Posterior vena cava (tissue), 2 donors: ENCODE data around the gene KRTAP5-4. TPM values are rescaled to one million over a fixed set of nuclear protein-coding genes. Genes with fewer than 3 reads are reported as not detected.

ENCODE experiments used
- DNase-seq: peaks from one replicate; pipeline ENCODE4 v3.0.0-alpha.2; 2020; ENCODE audit warnings: low spot score
- intact Hi-C, 2 donors: fragments of 100-400 bp; cut with DNase I; formaldehyde crosslinking; loops; one replicate each; pipeline versions ENCODE4 v1.14.1 to v1.14.2; 2022 to 2023
- total RNA-seq, 2 donors: library from RNA; stranded (reverse); fragmentation: NEBNext Ultra II Directional; extraction: Animal tissue kit (Norgen Biotek cat#: 25700); gene quantifications; one replicate each; pipeline ENCODE4 v1.2.1, GENCODE V29; 2021
- donor health status: DM: yes; HTN: yes; CAD: no.
- donor health status: DM: yes; HTN: yes; CAD: no.

KRTAP5-4 gene
- total RNA-seq, 2 donors from 2014 or later, result not detected

DNA sequence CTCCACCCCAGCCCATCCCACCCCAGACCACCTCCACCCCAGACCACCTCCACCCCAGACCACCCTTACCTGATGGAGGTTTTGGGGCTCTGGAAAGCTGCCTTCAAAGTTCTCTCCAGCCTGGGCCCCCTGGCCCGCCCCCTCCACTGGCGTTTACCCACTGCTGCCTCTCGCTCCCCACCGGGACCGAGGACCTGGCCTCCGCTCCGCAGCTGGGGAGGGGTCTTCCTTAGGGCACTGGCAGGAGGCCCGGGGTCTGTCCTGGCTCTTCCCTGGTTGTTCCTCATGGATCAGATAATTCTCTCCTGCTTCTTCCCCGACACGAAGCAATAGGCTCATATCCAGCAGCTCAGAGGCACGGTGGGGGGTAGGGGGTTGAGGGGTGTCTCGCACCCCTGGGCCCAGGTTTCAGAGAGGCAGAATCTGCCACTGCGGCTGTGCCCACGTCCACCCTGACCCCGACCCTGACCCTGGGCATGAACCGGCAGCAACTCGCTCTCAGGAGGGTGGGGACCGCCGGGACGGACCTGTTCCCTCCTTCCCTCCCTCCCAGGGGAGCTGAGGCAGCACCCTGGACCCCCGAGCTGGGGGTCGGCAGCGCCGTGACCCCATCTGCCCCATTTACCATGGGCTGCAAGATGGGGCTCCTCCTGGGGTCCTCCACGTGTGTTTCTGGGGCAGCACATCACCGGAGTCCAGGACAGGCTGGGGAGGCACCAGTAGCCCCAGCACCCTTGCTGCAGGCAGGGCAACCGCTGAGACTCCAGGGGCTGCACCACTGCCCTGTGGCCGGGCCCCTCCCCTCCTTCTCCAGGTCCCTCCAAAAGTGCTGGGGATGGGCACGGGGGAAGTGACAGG, 20.6 kb upstream of the KRTAP5-4 start:
- intact Hi-C loops, result no loop called here
- peak; percentile 73 for DNase-seq

DNA sequence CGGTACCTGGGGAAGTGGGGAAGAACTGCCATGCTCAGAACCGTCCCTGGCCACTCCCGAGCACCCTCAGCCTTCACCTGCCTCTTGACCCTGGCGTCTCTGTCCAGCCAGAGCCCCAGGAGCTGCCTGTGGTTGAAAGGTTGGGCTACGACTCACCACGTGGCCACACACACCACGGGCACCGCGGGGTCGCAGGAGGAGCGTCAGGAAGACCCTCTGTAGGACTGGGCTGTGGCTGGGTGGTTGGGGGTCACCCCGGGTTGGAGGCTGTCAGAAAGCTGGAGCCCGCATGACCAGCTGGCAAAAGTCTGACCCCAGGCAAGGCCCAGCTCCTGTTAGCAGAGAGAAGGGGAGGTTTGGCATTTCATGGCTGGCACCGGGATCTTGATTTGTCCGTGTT, 19.2 kb upstream of the KRTAP5-4 start:
- intact Hi-C loops, result no loop called here
- peak; percentile 78 for DNase-seq

DNA sequence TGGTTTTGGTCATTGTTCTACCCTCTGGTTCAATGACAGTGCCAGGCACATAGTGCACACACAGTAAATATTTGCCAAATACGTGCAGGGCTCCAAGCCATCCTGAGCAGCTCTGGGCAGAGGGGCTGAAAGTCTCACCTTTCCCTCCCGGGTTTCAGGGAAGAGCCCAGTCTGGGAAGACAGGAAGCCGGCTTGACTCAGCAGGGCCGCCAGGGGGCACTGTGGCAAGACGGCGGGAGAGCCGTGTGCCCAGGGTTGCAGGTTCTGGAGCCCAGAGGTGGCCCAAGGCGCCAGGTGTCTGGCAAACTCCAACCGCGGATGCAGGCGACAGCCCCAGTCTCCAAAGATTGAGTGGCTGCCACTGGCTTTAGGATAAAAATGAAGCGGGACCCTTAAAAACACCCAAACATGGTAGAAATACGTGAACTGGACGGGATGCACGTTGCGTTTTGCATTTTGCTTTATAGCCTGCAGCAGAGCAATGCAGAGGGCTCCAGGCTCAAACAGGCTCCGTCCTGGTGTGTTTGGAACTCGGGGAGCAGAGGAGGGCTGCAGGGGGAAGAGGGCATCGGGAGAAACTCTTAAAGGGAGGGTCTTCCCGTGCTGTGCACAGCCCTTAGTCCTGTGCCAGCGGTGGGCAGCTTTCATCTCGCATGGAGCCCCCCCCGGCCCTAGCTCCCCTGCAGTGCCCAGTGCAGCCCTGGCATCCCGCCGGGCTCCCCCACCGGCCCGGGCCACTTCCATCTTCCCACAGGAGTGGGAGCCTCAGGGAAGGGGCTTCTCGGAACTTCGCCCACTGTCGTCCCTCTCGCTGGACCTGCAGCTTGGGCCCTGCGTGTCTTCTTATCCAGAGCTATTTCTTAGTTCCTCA, 18.4 kb upstream of the KRTAP5-4 start:
- no peak for DNase-seq

DNA sequence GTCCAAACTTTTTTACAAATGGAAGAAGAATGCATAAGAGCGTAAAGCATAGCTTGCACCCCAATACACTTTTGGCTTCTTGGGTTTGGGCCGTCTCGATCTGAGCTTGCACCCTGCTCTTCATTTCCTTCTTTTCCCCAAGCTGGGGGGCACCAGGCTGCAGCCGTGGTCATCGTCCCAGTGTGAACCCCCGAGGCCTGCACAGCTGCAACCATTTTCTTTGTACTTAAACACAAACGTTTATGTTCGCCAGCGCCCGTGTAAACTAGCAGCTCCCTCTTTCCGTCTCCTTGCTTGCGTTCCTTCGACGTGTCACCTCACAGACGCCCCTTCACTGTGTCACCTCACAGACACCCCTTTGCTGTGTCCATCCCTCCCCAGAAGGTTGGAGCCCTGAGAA, 17.7 kb upstream of the KRTAP5-4 start:
- intact Hi-C loops, result no loop called here
- no peak for DNase-seq

More for the DNA sequence above, 18.4 kb upstream of the KRTAP5-4 start:
- intact Hi-C loops, result no loop called here

DNA sequence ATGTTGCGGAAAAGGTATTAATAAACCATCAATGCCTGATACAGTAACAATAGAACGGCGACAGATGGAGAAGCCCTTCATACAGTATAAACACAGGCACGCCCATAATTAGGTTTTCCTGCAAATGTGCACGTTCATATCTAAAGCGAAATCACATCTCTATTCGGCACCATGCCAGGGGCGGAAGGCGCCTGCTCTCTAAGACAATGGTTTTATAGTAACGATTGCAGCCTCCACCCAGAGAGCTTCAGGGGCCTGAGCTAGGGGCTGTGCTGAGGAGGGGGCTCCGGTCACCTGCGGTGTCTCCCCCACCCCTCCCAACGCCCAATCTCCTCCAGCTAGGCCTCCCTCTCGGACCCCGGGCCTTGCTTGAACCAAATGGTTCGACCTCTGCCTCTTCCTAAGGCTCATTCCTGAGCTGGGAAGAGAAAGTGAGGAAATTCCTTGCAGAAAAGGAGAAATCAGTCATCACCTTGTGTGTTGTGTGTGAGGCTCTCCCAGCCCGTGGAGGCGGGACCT, 17.2 kb upstream of the KRTAP5-4 start:
- DNase-seq, result no peak
- intact Hi-C loops, result no loop called here

DNA sequence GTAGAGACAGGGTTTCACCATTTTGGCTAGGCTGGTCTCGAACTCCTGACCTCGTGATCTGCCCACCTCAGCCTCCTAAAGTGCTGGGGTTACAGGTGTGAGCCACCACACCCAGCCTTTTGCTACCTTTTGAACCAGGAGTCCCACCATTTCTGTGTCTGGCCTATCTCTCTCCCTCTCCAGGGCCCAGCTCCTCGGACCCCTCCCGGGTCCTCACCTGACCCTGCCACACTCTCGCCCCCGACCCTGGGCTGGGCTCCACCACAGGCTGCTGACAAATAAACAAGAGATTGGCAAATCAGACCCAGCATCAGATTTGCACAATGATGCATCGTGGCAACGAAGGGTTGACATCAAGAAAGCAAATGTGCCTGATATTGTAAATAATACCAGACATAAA, 16.4 kb upstream of the KRTAP5-4 start:
- intact Hi-C loops, result no loop called here
- no peak for DNase-seq

DNA sequence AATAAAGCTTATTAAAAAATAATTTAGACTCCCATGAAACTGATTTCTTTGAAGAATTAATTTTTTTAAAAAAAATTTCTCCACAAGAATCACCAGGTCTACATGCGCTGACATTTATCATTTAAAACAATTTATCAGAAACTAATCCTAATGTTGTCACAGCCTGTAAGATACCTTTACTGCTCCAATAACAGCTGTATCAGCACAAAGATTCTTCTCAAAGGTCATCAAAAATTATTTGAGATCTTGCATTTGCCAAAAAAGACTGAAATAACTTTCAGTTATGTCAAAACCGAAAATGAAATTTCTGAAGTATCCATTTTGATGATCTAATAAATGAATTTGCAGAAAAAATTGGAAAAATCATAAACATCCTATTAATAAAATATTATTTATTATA, 15.7 kb upstream of the KRTAP5-4 start:
- no peak for DNase-seq
- intact Hi-C loops, result no loop called here

DNA sequence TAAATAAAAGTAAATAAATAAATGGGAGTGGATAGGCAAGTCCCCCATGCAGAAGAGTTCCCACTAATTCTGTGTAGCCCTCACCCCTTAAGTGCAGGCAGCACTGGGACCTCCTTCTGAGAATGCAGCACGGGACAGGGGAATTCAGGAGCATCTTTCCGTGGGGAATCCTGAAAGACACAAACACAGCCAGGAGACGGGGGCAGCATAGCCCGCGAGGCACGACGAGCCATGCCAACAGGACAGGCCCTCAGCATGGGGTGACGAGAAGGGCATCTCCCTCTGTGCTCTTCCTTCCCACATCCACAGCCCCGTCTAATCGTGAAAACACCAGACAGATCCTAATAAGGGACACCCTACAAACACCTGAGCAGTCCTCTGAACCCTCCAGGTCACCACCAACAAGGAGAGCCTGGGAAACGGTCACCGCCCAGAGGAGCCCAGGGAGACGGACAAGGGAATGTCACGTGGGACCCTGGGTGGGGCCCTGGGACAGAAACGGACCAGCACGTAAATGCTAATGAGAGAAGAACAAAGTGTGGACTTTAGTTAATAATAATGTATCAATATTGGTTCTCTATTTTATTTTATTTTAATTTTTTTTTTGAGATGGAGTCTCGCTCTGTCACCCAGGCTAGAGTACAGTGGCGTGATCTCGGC, 14.5 kb upstream of the KRTAP5-4 start:
- intact Hi-C loops, result no loop called here

DNA sequence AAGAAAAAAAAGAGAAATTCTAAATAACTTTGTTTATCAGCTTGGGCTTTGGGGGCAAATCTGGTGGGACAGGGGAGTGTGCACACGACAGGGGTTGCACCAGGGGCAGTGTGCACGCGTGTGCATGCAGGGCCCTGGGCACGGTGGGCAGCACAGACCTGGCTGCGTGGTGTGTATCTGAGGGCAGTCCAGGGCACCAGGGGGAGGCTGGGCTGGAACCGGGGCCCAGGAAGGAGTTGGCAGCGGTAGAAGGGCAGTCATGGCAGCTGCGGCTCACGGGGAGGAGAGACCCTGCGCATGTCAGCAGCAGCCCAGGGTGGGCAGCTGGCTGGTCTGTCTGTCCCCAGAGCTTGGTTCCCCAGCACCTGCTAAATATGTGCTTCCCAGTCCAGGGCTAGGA, 11.9 kb upstream of the KRTAP5-4 start:
- intact Hi-C loops, result no loop called here
- no peak for DNase-seq

More for the DNA sequence above, 14.5 kb upstream of the KRTAP5-4 start:
- peak; percentile 70 for DNase-seq

DNA sequence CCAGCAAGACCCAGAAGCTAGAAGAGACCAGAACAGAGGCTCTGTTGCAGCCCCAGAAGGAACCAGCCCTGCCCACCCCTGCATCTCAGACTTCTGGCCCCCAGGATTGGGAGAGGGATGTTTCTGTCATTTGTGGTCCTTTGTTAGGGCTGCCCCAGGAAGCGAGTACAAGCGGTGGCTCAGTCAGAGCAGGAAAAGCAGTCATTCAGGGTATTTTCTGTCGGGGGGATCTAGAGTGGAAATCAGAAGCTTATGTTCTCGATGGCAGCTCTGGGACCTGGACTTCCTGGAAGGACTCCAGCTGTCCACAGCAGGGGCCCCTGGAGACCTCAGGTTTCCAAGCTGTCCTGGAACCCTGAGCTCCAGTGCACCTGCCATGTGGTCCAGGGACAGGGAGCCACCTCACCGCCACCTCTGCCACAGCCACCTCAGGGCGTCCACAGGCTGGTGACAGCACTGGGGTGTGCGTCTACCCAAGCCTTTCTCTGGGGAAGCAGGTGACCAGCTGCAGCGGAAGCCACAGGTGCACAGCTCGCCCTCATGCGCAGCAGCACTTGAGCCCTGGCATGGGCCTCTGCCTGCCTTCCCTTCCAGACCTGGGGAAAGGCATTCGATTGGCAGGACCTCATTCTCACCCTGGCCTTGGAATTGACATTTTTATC, 10.2 kb upstream of the KRTAP5-4 start:
- intact Hi-C loops, result no loop called here
- DNase-seq, result no peak

DNA sequence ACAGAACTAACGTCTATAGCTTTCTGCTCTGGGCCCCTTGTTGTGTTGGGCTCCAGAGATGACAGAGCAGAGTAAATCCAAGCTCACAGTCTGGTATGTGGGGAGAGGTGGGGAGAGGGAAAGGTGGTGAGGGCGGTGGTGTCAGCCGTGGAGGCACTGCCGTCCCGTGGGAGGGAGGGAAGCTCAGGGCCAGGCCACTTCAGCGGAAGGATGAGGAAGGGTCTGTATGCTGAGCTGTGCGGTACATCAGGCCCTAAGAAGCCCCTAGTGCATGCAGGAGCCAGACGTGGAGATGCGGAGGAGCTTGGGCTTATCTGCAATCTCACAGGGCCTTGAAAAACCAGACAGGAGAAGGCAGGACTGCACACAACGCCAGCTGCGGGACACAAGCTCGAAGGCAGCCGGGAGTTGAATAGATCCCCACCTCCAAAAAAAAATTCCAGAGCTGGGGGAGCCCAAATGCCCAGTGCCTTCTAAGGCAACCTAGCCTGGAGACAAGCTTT, 9.2 kb upstream of the KRTAP5-4 start:
- intact Hi-C loops, result no loop called here
- DNase-seq, result peak; percentile 66

DNA sequence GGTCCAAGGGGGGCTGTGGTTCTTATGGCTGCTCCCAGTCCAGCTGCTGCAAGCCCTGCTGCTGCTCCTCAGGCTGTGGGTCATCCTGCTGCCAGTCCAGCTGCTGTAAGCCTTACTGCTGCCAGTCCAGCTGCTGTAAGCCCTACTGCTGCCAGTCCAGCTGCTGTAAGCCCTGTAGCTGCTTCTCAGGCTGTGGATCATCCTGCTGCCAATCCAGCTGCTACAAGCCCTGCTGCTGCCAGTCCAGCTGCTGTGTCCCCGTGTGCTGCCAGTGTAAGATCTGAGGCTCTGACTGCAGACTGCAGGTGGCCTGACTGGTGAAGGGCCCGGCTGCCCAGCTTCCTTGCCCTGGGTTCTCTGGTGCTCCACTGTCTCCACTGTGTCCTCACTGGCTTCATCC, 8.3 kb upstream of the KRTAP5-4 start:
- intact Hi-C loops, result no loop called here

DNA sequence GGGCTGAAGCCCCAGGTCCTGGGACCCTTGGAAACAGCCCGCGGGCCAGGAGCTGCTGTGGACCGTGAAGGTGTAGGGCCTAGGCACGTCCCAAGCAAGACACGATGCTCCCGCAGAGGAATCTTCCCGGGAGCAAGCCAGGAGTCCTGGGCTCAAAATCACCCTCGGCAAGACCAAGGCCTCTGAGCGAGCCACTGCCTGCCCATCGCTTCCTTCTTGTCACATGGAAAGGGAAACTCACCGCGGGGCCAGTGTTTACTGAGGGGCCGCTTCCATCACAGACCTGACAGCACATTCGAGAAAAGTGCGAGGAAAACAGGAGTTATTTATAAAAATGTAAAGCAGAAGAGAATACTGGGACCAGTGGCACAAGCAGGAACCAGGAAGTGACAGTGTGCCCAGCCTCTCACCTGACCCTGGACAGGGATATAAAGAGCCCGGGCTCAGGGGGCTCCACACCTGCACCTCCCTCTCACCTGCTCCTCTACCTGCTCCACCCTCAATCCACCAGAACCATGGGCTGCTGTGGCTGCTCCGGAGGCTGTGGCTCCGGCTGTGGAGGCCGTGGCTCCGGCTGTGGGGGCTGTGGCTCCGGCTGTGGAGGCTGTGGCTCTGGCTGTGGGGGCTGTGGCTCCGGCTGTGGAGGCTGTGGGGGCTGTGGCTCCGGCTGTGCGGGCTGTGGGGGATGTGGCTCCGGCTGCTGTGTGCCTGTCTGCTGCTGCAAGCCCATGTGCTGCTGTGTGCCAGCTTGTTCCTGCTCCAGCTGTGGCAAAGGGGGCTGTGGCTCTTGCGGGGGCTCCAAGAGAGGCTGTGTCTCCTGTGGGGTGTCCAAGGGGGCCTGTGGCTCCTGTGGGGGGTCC, 7.6 kb upstream of the KRTAP5-4 start, which contains the start of gene KRTAP5-5:
TSS of gene KRTAP5-5 (plus strand) at position 450 of the 860 bp plus-strand sequence. CDS start at position 516, 66 bp downstream.
- intact Hi-C loops, result loop anchor here in 1 of 2 donors (5.0 kb wide), 1 partner anchor 1728 kb away; no protein-coding TSS in a partner anchor
- DNase-seq, result peak; percentile 67

More for the DNA sequence above, 8.3 kb upstream of the KRTAP5-4 start:
- DNase-seq, result peak; percentile 58

DNA sequence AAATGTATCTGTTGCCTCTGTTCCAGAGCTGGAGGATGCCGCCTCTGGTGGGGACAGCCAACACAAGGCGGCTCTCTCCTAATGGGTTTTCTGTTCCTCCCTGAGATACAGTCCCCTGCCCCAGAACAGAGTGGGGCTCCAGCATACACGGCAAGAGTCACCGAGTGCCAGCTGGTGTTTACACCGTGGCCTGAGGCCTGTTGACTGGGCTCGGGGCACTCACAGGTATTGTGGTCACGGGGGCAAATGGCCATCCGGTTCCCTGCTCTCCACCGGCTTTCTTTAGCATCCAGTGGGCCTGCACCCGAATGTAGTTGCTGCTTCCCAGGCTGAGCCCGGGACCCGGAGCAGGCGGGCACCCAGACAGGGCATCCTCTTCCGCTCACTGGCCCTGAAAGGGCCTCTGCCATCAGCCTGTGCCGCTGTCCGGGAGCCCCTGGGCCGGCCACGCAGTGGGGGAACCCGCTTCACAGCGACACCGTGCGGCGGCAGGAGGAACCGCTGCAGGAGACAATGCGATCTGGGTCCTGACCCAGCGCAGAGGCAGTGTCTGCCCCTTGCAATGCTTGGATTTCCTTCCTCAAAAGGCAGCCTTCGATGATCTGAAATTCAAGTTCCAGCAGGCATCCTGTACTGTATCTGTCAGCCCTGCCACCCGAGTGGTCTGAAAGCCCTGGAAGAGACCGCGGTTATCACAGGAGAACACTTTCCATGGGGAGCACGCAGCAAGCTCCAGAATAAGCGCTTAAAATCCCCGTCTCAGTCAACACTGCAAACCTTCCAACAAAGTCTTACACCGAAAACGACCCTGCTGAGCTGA, 6.8 kb upstream of the KRTAP5-4 start:
- intact Hi-C loops, result loop anchor here in 1 of 2 donors (5.0 kb wide), 1 partner anchor 1729 kb away; no protein-coding TSS in a partner anchor
- DNase-seq, result peak; percentile 83

DNA sequence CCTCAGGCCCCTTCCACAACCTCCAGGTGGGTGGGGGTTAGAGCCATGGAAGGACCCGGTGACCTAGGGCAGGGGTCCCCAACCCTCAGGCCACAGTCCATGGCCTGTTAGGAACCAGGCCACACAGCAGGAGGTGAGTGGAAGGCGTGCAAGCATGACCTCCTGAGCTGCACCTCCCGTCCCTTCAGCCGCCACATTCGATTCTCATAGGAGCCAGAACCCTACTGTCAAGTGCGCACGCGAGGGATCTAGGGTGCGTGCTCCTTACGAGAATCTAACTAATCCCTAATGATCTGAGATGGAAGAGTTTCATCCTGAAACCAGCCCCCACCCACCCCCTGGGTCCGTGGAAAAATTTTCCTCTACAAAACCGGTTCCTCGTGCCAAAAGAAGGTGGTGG, 3.6 kb upstream of the KRTAP5-4 start:
- DNase-seq, result peak; percentile 58
- intact Hi-C loops, result loop anchor here in 1 of 2 donors (5.0 kb wide), 1 partner anchor 1732 kb away; no protein-coding TSS in a partner anchor

DNA sequence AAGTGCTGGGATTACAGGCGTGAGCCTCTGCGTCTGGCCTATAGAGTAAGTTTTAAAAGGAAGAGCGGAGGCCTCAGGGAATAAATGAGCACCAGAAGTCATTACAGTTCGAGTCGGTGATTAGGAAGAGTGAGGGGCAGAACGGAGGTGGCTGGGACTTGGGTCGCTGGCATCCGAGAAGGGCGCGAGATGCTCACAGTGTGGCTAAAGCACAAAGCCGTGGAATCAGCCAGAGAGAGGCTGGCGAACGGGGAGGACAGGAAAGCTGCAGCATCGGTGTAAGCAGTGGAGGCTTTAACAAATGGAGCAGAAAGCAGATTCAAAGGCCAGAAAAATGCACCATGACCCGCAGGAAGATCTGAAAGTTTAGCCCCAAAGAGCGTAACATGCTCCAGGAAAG, 2.7 kb upstream of the KRTAP5-4 start:
- intact Hi-C loops, result loop anchor here in 1 of 2 donors (5.0 kb wide), 1 partner anchor 1733 kb away; no protein-coding TSS in a partner anchor
- DNase-seq, result peak; percentile 64

DNA sequence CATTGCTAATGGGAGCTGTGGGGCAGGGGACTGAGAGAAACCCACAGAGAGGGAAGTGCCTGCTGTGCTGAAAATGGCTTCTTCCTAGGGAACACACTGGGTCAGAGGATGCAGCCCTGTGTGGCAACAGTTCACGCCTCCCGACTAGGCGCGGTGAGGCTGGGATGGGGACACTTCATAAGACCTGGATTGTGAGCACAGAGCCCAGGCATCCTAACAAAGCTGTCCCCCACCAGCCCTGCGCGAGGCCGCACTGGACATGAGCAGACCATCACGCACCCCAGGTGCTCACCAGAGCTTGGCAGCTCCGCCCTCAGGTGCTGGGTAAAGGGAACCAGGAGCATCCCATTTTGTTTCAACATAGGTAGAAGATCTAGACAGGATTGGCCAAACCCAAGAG, 1.8 kb upstream of the KRTAP5-4 start:
- intact Hi-C loops, result no loop called here
- peak; percentile 78 for DNase-seq
